K562 (cell line): ENCODE data around the gene HDLBP. TPM values are rescaled to one million over a fixed set of nuclear protein-coding genes. Genes with fewer than 3 reads are reported as not detected.

Experiments used
- EWSR1 ChIP-seq: fragments of 450-650 bp; IDR thresholded peaks from 2 replicates; pipeline ENCODE4 v1.6.1; 2018; ENCODE audit warnings: borderline replicate concordance, mild to moderate bottlenecking, low read depth, moderate library complexity; ENCODE audit not compliant: partially characterized antibody
- GATA2 ChIP-seq: sonication (generic); formaldehyde crosslinking; IDR thresholded peaks from 2 replicates; pipeline ENCODE4 v1.4.0; 2020; ENCODE audit warnings: mild to moderate bottlenecking, missing genetic modification reagents
- HINFP ChIP-seq: fragments of 450-650 bp; conservative IDR thresholded peaks from 2 replicates; pipeline ENCODE4 v1.6.1; 2016; ENCODE audit warnings: missing genetic modification characterization, low read depth, mild to moderate bottlenecking, control low read depth, missing compliant biosample characterization
- MLLT1 ChIP-seq, 2 experiments: fragments of 450-650 bp; IDR thresholded peaks; 2 replicates each; pipeline ENCODE4 v1.6.1; 2016
- MTF1 ChIP-seq: fragments of 250-450 bp; sonication (Bioruptor Pico); IDR thresholded peaks from 2 replicates; pipeline ENCODE4 v1.9.0; 2021; ENCODE audit warnings: moderate library complexity, mild to moderate bottlenecking, inconsistent platforms, borderline replicate concordance
- NFRKB ChIP-seq: fragments of 450-650 bp; IDR thresholded peaks from 2 replicates; pipeline ENCODE4 v1.6.1; 2016; ENCODE audit warnings: low read depth
- PCBP1 ChIP-seq: fragments of 200-400 bp; formaldehyde crosslinking; IDR thresholded peaks from 2 replicates; pipeline ENCODE4 v1.6.1; 2018; ENCODE audit warnings: mild to moderate bottlenecking, low read depth, low read length; ENCODE audit not compliant: poor library complexity, severe bottlenecking
- PML ChIP-seq: IDR thresholded peaks from 2 replicates; pipeline ENCODE4 v1.6.1; 2012; ENCODE audit warnings: low read length, inconsistent platforms
- POLR2A ChIP-seq: fragments of 450-650 bp; conservative IDR thresholded peaks from 2 replicates; pipeline ENCODE4 v1.6.1; 2016
- REST ChIP-seq, 2 experiments: fragments of 450-650 bp; formaldehyde crosslinking in 1 of 2; IDR thresholded peaks; 2 replicates each; pipeline versions ENCODE4 v1.4.0 to v1.6.1; 2014 to 2020; ENCODE audit warnings: mild to moderate bottlenecking in 2 of 2, borderline replicate concordance in 1 of 2, low read depth in 1 of 2
- RNF2 ChIP-seq: sonication (generic); IDR thresholded peaks from 2 replicates; pipeline ENCODE4 v1.6.1; 2016
- SIN3A ChIP-seq, 2 experiments: fragments of 150-350 bp in 1 of 2; IDR thresholded peaks; 2 replicates each; pipeline ENCODE4 v1.6.1; 2011 to 2016; ENCODE audit warnings: borderline replicate concordance in 2 of 2, low read depth in 2 of 2, low read length in 2 of 2, mild to moderate bottlenecking in 2 of 2, moderate library complexity in 2 of 2; ENCODE audit not compliant: control insufficient read depth in 1 of 2
- SNRNP70 ChIP-seq: fragments of 200-400 bp; formaldehyde crosslinking; optimal IDR thresholded peaks from 2 replicates; pipeline ENCODE3; 2017; ENCODE audit warnings: low read depth, low read length
- ZNF347 ChIP-seq: fragments of 450-650 bp; formaldehyde crosslinking; IDR thresholded peaks from 2 replicates; pipeline ENCODE4 v1.4.0; 2020; ENCODE audit warnings: low read depth, mild to moderate bottlenecking, moderate library complexity
- polyA plus RNA-seq, 8 experiments: library from polyadenylated mRNA; depleted of rRNA in 4 of 8; stranded (reverse) in 5 of 8; unstranded in 3 of 8; fragments of >200 nt; fragmentation: Nextera tagmentation in 2 of 8; fragmentation: Illumina TruSeq in 1 of 8; extraction: Ambion mirVana in 2 of 8; extraction: Trizol in 1 of 8; gene quantifications; 2 replicates each; pipeline versions ENCODE4 v1.2.1 to v1.2.3, GENCODE V29; 2011 to 2014; ENCODE audit warnings: inconsistent platforms in 1 of 8, missing spikeins in 1 of 8
- total RNA-seq, 7 experiments: library from RNA; depleted of rRNA in 6 of 7; stranded (reverse); fragments of >200 nt in 6 of 7; fragmentation: Illumina TruSeq in 2 of 7; extraction: Trizol in 2 of 7; gene quantifications; 2 replicates each; pipeline versions ENCODE4 v1.2.1 to v1.2.3, GENCODE V29; 2011 to 2021; ENCODE audit warnings: low replicate concordance in 1 of 7

HDLBP gene
- total and polyA plus RNA-seq, 9 of the 15 experiments (the other 6 are each of a cell fraction or from before 2014, with no cell fraction given) = 24.4 to 378 (median 146) TPM

GRCh38 chr2:241354668-241355658, 39.5 kb upstream of the HDLBP start (continued):
- TF ChIP-seq REST (IDR thresholded peaks at IDR 0.05; ENCODE audit: borderline replicate concordance) (no peak), REST (CRISPR knock-in tag; IDR thresholded peaks at IDR 0.05; ENCODE audit: low read depth) (peak; percentile 30; the same call in 1 of the 2 replicates), MTF1 (CRISPR knock-in tag) (no peak), MLLT1 (IDR thresholded peaks at IDR 0.05) (no peak), PCBP1 (no peak), PML (no peak), POLR2A (peak; percentile 64), EWSR1 (no peak), SIN3A (IDR thresholded peaks at IDR 0.05; ENCODE audit: borderline replicate concordance in 2 of 2, control insufficient read depth in 1 of 2, low read depth in 2 of 2, low read length in 2 of 2) (no peak), GATA2 (CRISPR knock-in tag) (no peak), RNF2 (no peak), HINFP (tag) (no peak), ZNF347 (CRISPR knock-in tag) (no peak), NFRKB (no peak), SNRNP70 (no peak)
